Right lobe of liver (tissue), 4 donors: ENCODE results near the gene ATP1B3.

ENCODE experiments used
- CTCF ChIP-seq, 4 donors: fragments of 200-600 bp in 3 of 4; fragments of 450-650 bp in 1 of 4; IDR thresholded peaks; one replicate each; pipeline versions ENCODE4 v1.5.1 to v1.8.0; 2016 to 2022; ENCODE audit warnings: antibody characterized with exemption in 4 of 4, mild to moderate bottlenecking in 2 of 4
- POLR2A ChIP-seq: fragments of 450-650 bp; IDR thresholded peaks from one replicate; pipeline ENCODE4 v1.6.1; 2017; ENCODE audit warnings: antibody characterized with exemption, mild to moderate bottlenecking
- donor health status: DM: no; HTN: no; CAD: no.
- donor health status: DM: no; HTN: no; CAD: no.
- donor health status: DM: no; HTN: yes; CAD: no.

GRCh38 chr3:141858312-141858711, 18.1 kb upstream of the ATP1B3 start:
- TF ChIP-seq CTCF (IDR thresholded peaks at IDR 0.05) (no peak), POLR2A (no peak)
